HG02943 (cell line): Measurements from ENCODE around the gene LDB1.
A peak's percentile ranks its signal among the peaks of the same experiment; 100 is the strongest.

Experiments
- ATAC-seq: cut with Tn5 transposase; IDR thresholded peaks from one replicate; pipeline ENCODE4 v1.9.1; 2021; ENCODE audit warnings: mild to moderate bottlenecking, low read depth, moderate library complexity; ENCODE audit not compliant: unreplicated experiment

Gene LDB1

GRCh38 chr10:102120142-102120990, at the start of gene LDB1:
LDB1 (minus strand) TSS chr10:102120368; CDS start chr10:102120110, 258 bp downstream.
- ATAC-seq = peak; percentile 58

- no peak for ATAC-seq
These were observed 47.7 kb upstream of the LDB1 start for GRCh38 chr10:102167861-102168260.

GRCh38 chr10:102163342-102163989, 43.3 kb upstream of the LDB1 start:
- no peak for ATAC-seq

- no peak for ATAC-seq
These were observed 39.7 kb upstream of the LDB1 start for GRCh38 chr10:102159831-102160230.

GRCh38 chr10:102159051-102159597, 39.0 kb upstream of the LDB1 start:
- no peak for ATAC-seq

- ATAC-seq = no peak
These were observed 37.1 kb upstream of the LDB1 start for GRCh38 chr10:102157224-102157623.

- ATAC-seq = no peak
These were observed 34.4 kb upstream of the LDB1 start for GRCh38 chr10:102154466-102155116.

- no peak for ATAC-seq
These were observed 33.0 kb upstream of the LDB1 start for GRCh38 chr10:102153093-102153620.

GRCh38 chr10:102152545-102152890, 32.4 kb upstream of the LDB1 start:
- peak; percentile 7 for ATAC-seq

- ATAC-seq = peak; percentile 82
These were observed 31.8 kb upstream of the LDB1 start, which contains the start of gene NOLC1 for GRCh38 chr10:102151774-102152544. NOLC1 (plus strand) TSS chr10:102152389; CDS start chr10:102152411, 22 bp downstream.

- ATAC-seq = no peak
These were observed 31.0 kb upstream of the LDB1 start for GRCh38 chr10:102150970-102151773.

- ATAC-seq = no peak
These were observed 28.1 kb upstream of the LDB1 start for GRCh38 chr10:102148275-102148674.

GRCh38 chr10:102147561-102147960, 27.4 kb upstream of the LDB1 start:
- ATAC-seq = no peak

GRCh38 chr10:102146971-102147428, 26.8 kb upstream of the LDB1 start:
- no peak for ATAC-seq

- ATAC-seq = no peak
These were observed 21.5 kb upstream of the LDB1 start for GRCh38 chr10:102141583-102142107.

- ATAC-seq = no peak
These were observed 20.9 kb upstream of the LDB1 start for GRCh38 chr10:102140913-102141540.

- ATAC-seq = no peak
These were observed 20.1 kb upstream of the LDB1 start for GRCh38 chr10:102140218-102140617.
